IMR-90 (cell line): ENCODE data around the gene NWD2.

Experiments
- CEBPB ChIP-seq: IDR thresholded peaks from 2 replicates; pipeline ENCODE4 v1.6.1; 2012; ENCODE audit warnings: low read depth, low read length, improper control_type of control experiment
- CTCF ChIP-seq: conservative IDR thresholded peaks from 2 replicates; pipeline ENCODE4 v1.5.1; 2012; ENCODE audit warnings: mild to moderate bottlenecking, low read depth, low read length, improper control_type of control experiment
- ELK1 ChIP-seq: fragments of 150-350 bp; IDR thresholded peaks from 2 replicates; pipeline ENCODE4 v1.6.1; 2016; ENCODE audit warnings: low read depth, mild to moderate bottlenecking, low read length, moderate library complexity, borderline replicate concordance
- FOS ChIP-seq: fragments of 150-350 bp; IDR thresholded peaks from 2 replicates; pipeline ENCODE4 v1.6.1; 2016; ENCODE audit warnings: low read depth, low read length
- NFE2L2 ChIP-seq: fragments of 150-350 bp; IDR thresholded peaks from 2 replicates; pipeline ENCODE4 v1.6.1; 2016; ENCODE audit warnings: low read depth, mild to moderate bottlenecking, low read length
- POLR2A ChIP-seq: IDR thresholded peaks from 2 replicates; pipeline ENCODE4 v1.6.1; 2012; ENCODE audit warnings: mild to moderate bottlenecking, low read depth, low read length
- USF2 ChIP-seq: fragments of 150-350 bp; IDR thresholded peaks from 2 replicates; pipeline ENCODE4 v1.6.1; 2017; ENCODE audit warnings: mild to moderate bottlenecking, antibody characterized with exemption, low read length, low read depth

GRCh38 chr4:37245391-37245954 lies 930 bp downstream of the NWD2 start:
- TF ChIP-seq CTCF (no peak), USF2 (no peak), POLR2A (no peak), NFE2L2 (no peak), ELK1 (no peak), FOS (no peak), CEBPB (no peak)
